ENCODE data around the gene RGL1. TPM values are rescaled to one million over a fixed set of nuclear protein-coding genes. Genes with fewer than 3 reads are reported as not detected.

The RGL1 gene
- total RNA-seq, 1 donor from 2014 or later: 76.9 TPM

GRCh38 chr1:183926983-183927382 is 122.1 kb downstream of the RGL1 start:
- ATAC-seq (no peak), DNase-seq (ENCODE audit: low spot score) (no peak)
- intact Hi-C loops (cut with DNase I): no loop called here

- peak; percentile 9 for ATAC-seq
- intact Hi-C loops (cut with DNase I): no loop called here
- no peak for DNase-seq (ENCODE audit: low spot score)
These were observed 126.8 kb downstream of the RGL1 start for GRCh38 chr1:183931646-183932271.

GRCh38 chr1:183932412-183932811 is 127.5 kb downstream of the RGL1 start:
- ATAC-seq: peak; percentile 89
- intact Hi-C loops (cut with DNase I): no loop called here
- peak; percentile 85 for DNase-seq (ENCODE audit: low spot score)

- no peak for DNase-seq (ENCODE audit: low spot score)
- intact Hi-C loops (cut with DNase I): no loop called here
- no peak for ATAC-seq
These were observed 128.7 kb downstream of the RGL1 start for GRCh38 chr1:183933528-183934179.

GRCh38 chr1:183934314-183934713 is 129.4 kb downstream of the RGL1 start:
- ATAC-seq: no peak
- intact Hi-C loops (cut with DNase I): no loop called here

GRCh38 chr1:183936009-183936408 is 131.1 kb downstream of the RGL1 start:
- no peak for ATAC-seq
- DNase-seq (ENCODE audit: low spot score): no peak
- intact Hi-C loops (cut with DNase I): no loop called here

More at GRCh38 chr1:183934314-183934713, 129.4 kb downstream of the RGL1 start:
- no peak for DNase-seq (ENCODE audit: low spot score)

- no peak for ATAC-seq
- DNase-seq (ENCODE audit: low spot score): no peak
- intact Hi-C loops (cut with DNase I): no loop called here
These were observed 131.9 kb downstream of the RGL1 start for GRCh38 chr1:183936791-183937190.

GRCh38 chr1:183937611-183938010 is 132.7 kb downstream of the RGL1 start:
- DNase-seq (ENCODE audit: low spot score): no peak

GRCh38 chr1:183941001-183941400 is 136.1 kb downstream of the RGL1 start:
- intact Hi-C loops (cut with DNase I): no loop called here
- no peak for DNase-seq (ENCODE audit: low spot score)
- peak; percentile 40 for ATAC-seq

More at GRCh38 chr1:183937611-183938010, 132.7 kb downstream of the RGL1 start:
- intact Hi-C loops (cut with DNase I): no loop called here
- ATAC-seq: no peak

GRCh38 chr1:183942933-183943693 is 138.2 kb downstream of the RGL1 start:
- intact Hi-C loops (cut with DNase I): no loop called here
- DNase-seq (ENCODE audit: low spot score): no peak
- ATAC-seq: peak; percentile 84

- DNase-seq (ENCODE audit: low spot score) (no peak), ATAC-seq (no peak)
- intact Hi-C loops (cut with DNase I): no loop called here
These were observed 140.8 kb downstream of the RGL1 start for GRCh38 chr1:183945428-183946319.

- intact Hi-C loops (cut with DNase I): no loop called here
- ATAC-seq: no peak
These were observed 141.3 kb downstream of the RGL1 start for GRCh38 chr1:183946320-183946613.

GRCh38 chr1:183947988-183948387 is 143.1 kb downstream of the RGL1 start:
- intact Hi-C loops (cut with DNase I): no loop called here
- ATAC-seq: no peak
- no peak for DNase-seq (ENCODE audit: low spot score)

More at GRCh38 chr1:183946320-183946613, 141.3 kb downstream of the RGL1 start:
- DNase-seq (ENCODE audit: low spot score): no peak

GRCh38 chr1:183952101-183952500 is 147.2 kb downstream of the RGL1 start:
- intact Hi-C loops (cut with DNase I): no loop called here
- ATAC-seq (no peak), DNase-seq (ENCODE audit: low spot score) (no peak)

- intact Hi-C loops (cut with DNase I): no loop called here
- ATAC-seq (peak; percentile 84), DNase-seq (ENCODE audit: low spot score) (no peak)
These were observed 148.1 kb downstream of the RGL1 start for GRCh38 chr1:183953031-183953430.

GRCh38 chr1:183954496-183954895 is 149.6 kb downstream of the RGL1 start:
- ATAC-seq: no peak
- no peak for DNase-seq (ENCODE audit: low spot score)
- intact Hi-C loops (cut with DNase I): no loop called here

- intact Hi-C loops (cut with DNase I): no loop called here
- ATAC-seq (peak; percentile 59), DNase-seq (ENCODE audit: low spot score) (no peak)
These were observed 151.8 kb downstream of the RGL1 start for GRCh38 chr1:183956559-183957188.

GRCh38 chr1:183957216-183957830 is 152.4 kb downstream of the RGL1 start:
- no peak for ATAC-seq
- DNase-seq (ENCODE audit: low spot score): no peak

More at GRCh38 chr1:183957216-183957830, 152.4 kb downstream of the RGL1 start:
- intact Hi-C loops (cut with DNase I): no loop called here
